NCI-H1105 (cell line): ENCODE results near the gene KCND3.
"Not testable (repeated sequence)": the region's sequence is repeated elsewhere in the genome, so short reads cannot be mapped to it uniquely, and the experiment has no call there.

Experiments
- DNase-seq: peaks from one replicate; lab custom pipeline; 2025; lab: John Stamatoyannopoulos, UW

Gene KCND3

GRCh38 chr1:111743679-111744101 is 245.8 kb downstream of the KCND3 start:
- no peak for DNase-seq

- DNase-seq = no peak
These were observed 246.4 kb downstream of the KCND3 start for GRCh38 chr1:111742938-111743549.

GRCh38 chr1:111742292-111742691 is 247.2 kb downstream of the KCND3 start:
- not testable (repeated sequence) for DNase-seq

- DNase-seq = peak; percentile 46
These were observed 249.3 kb downstream of the KCND3 start for GRCh38 chr1:111739925-111740765.

GRCh38 chr1:111739194-111739924 is 250.1 kb downstream of the KCND3 start, which contains the start of gene INKA2:
INKA2 (minus strand) TSS chr1:111739395; CDS start chr1:111739242, 153 bp downstream.
- DNase-seq = peak; percentile 89

- peak; percentile 84 for DNase-seq
These were observed 250.9 kb downstream of the KCND3 start for GRCh38 chr1:111738436-111739193.

GRCh38 chr1:111738133-111738435 is 251.4 kb downstream of the KCND3 start:
- DNase-seq = peak; percentile 63

- no peak for DNase-seq
These were observed 252.0 kb downstream of the KCND3 start for GRCh38 chr1:111737216-111738132.

GRCh38 chr1:111736548-111737215 is 252.8 kb downstream of the KCND3 start:
- DNase-seq = peak; percentile 78

GRCh38 chr1:111735858-111736544 is 253.5 kb downstream of the KCND3 start:
- peak; percentile 65 for DNase-seq

- DNase-seq = no peak
These were observed 254.1 kb downstream of the KCND3 start for GRCh38 chr1:111735321-111735720.

GRCh38 chr1:111734856-111735255 is 254.6 kb downstream of the KCND3 start:
- no peak for DNase-seq

- DNase-seq = no peak
These were observed 255.0 kb downstream of the KCND3 start for GRCh38 chr1:111734426-111734825.

- DNase-seq = no peak
These were observed 255.5 kb downstream of the KCND3 start for GRCh38 chr1:111733992-111734341.

- DNase-seq = no peak
These were observed 256.1 kb downstream of the KCND3 start for GRCh38 chr1:111733183-111733991.

- no peak for DNase-seq
These were observed 256.8 kb downstream of the KCND3 start for GRCh38 chr1:111732718-111733117.

GRCh38 chr1:111731956-111732355 is 257.5 kb downstream of the KCND3 start:
- no peak for DNase-seq

- no peak for DNase-seq
These were observed 258.8 kb downstream of the KCND3 start for GRCh38 chr1:111730706-111731105.
